NAMALWA (cell line): Measurements from ENCODE around the gene LSMEM2.
"Not testable (repeated sequence)": the region's sequence is repeated elsewhere in the genome, so short reads cannot be mapped to it uniquely, and the experiment has no call there.

ENCODE experiments used
- DNase-seq: peaks from one replicate; pipeline ENCODE4 v3.0.0-alpha.2; 2015; ENCODE audit warnings: low spot score

Gene LSMEM2

GRCh38 chr3:50245831-50246516, 32.9 kb upstream of the LSMEM2 start:
- DNase-seq = peak; percentile 78

GRCh38 chr3:50246517-50246954, 32.4 kb upstream of the LSMEM2 start:
- no peak for DNase-seq

- no peak for DNase-seq
These were observed 30.5 kb upstream of the LSMEM2 start for GRCh38 chr3:50248387-50248786.

- no peak for DNase-seq
These were observed 29.4 kb upstream of the LSMEM2 start for GRCh38 chr3:50249457-50249856.

GRCh38 chr3:50250514-50250913, 28.4 kb upstream of the LSMEM2 start:
- DNase-seq = no peak

GRCh38 chr3:50251220-50251619, 27.7 kb upstream of the LSMEM2 start:
- DNase-seq = no peak

- DNase-seq = no peak
These were observed 24.2 kb upstream of the LSMEM2 start for GRCh38 chr3:50254577-50255250.

- DNase-seq = no peak
These were observed 23.7 kb upstream of the LSMEM2 start for GRCh38 chr3:50255251-50255615.

- DNase-seq = peak; percentile 42
These were observed 21.7 kb upstream of the LSMEM2 start for GRCh38 chr3:50256978-50257890.

GRCh38 chr3:50258029-50258680, 20.7 kb upstream of the LSMEM2 start:
- DNase-seq = no peak

- no peak for DNase-seq
These were observed 19.9 kb upstream of the LSMEM2 start for GRCh38 chr3:50258979-50259378.

GRCh38 chr3:50259432-50260026, 19.4 kb upstream of the LSMEM2 start:
- DNase-seq = no peak

GRCh38 chr3:50260027-50260941, 18.6 kb upstream of the LSMEM2 start:
- DNase-seq = peak; percentile 68

GRCh38 chr3:50260942-50261441, 17.9 kb upstream of the LSMEM2 start:
- no peak for DNase-seq

GRCh38 chr3:50261505-50261904, 17.4 kb upstream of the LSMEM2 start:
- no peak for DNase-seq

GRCh38 chr3:50262200-50262599, 16.7 kb upstream of the LSMEM2 start:
- DNase-seq = not testable (repeated sequence)

- DNase-seq = no peak
These were observed 16.1 kb upstream of the LSMEM2 start for GRCh38 chr3:50262778-50263177.

GRCh38 chr3:50263478-50264382, 15.2 kb upstream of the LSMEM2 start:
- DNase-seq = no peak

GRCh38 chr3:50264383-50264963, 14.4 kb upstream of the LSMEM2 start:
- no peak for DNase-seq
